Sciatic nerve (tissue), 2 donors: ENCODE results near the gene MSI1. TPM values are rescaled to one million over a fixed set of nuclear protein-coding genes. Genes with fewer than 3 reads are reported as not detected.
"Not testable (repeated sequence)": the region's sequence is repeated elsewhere in the genome, so short reads cannot be mapped to it uniquely, and the experiment has no call there.

Source experiments
- ATAC-seq: fragments of 200-7000 bp; cut with Tn5 transposase; one replicate; pipeline ENCODE4 v1.9.1; 2020; ENCODE audit warnings: mild to moderate bottlenecking, moderate library complexity
- DNase-seq: peaks from one replicate; pipeline ENCODE4 v3.0.0-alpha.2; 2020; ENCODE audit warnings: low spot score
- intact Hi-C: fragments of 100-400 bp; cut with DNase I; formaldehyde crosslinking; loops from one replicate; pipeline ENCODE4 v1.14.2; 2022
- total RNA-seq: library from RNA; stranded (reverse); fragmentation: NEBNext Ultra II Directional; extraction: Animal tissue kit (Norgen Biotek cat#: 25700); gene quantifications from one replicate; pipeline ENCODE4 v1.2.1, GENCODE V29; 2021
- donor health status: DM: no; HTN: no; CAD: no.
- donor health status: DM: no; HTN: no; CAD: no.

The MSI1 gene
- total RNA-seq, 1 donor from 2014 or later, result 2.2 TPM

- DNase-seq, result peak; percentile 82
- intact Hi-C loops, result no loop called here
- ATAC-seq, result peak; percentile 86
These were observed 7.3 kb downstream of the MSI1 start for GRCh38 chr12:120361506-120362208.

- intact Hi-C loops, result loop anchor here (5.0 kb wide), 1 partner anchor 73 kb away; no protein-coding TSS in a partner anchor
- DNase-seq (no peak), ATAC-seq (no peak)
These were observed 9.8 kb downstream of the MSI1 start for GRCh38 chr12:120359128-120359527.

- ATAC-seq, result no peak
- DNase-seq, result no peak
- intact Hi-C loops, result loop anchor here (5.0 kb wide), 1 partner anchor 74 kb away; no protein-coding TSS in a partner anchor
These were observed 10.4 kb downstream of the MSI1 start for GRCh38 chr12:120358412-120359100.

GRCh38 chr12:120357104-120357503 lies 11.9 kb downstream of the MSI1 start:
- intact Hi-C loops, result loop anchor here (5.0 kb wide), 1 partner anchor 75 kb away; no protein-coding TSS in a partner anchor
- DNase-seq (no peak), ATAC-seq (no peak)

GRCh38 chr12:120356567-120357030 lies 12.4 kb downstream of the MSI1 start:
- DNase-seq (peak; percentile 87), ATAC-seq (peak; percentile 88)
- intact Hi-C loops, result loop anchor here (5.0 kb wide), 1 partner anchor 76 kb away; no protein-coding TSS in a partner anchor

- ATAC-seq, result no peak
- DNase-seq, result no peak
- intact Hi-C loops, result no loop called here
These were observed 15.2 kb downstream of the MSI1 start for GRCh38 chr12:120353556-120354317.

- intact Hi-C loops, result no loop called here
- no peak for DNase-seq
- no peak for ATAC-seq
These were observed 15.8 kb downstream of the MSI1 start for GRCh38 chr12:120353136-120353535.

GRCh38 chr12:120352117-120352516 lies 16.8 kb downstream of the MSI1 start:
- ATAC-seq, result no peak
- intact Hi-C loops, result no loop called here
- no peak for DNase-seq

- DNase-seq (no peak), ATAC-seq (peak; percentile 42)
- intact Hi-C loops, result no loop called here
These were observed 18.2 kb downstream of the MSI1 start for GRCh38 chr12:120350576-120351350.

GRCh38 chr12:120347766-120348165 lies 21.2 kb downstream of the MSI1 start:
- ATAC-seq, result no peak
- no peak for DNase-seq
- intact Hi-C loops, result no loop called here

- DNase-seq (no peak), ATAC-seq (no peak)
- intact Hi-C loops, result no loop called here
These were observed 22.3 kb downstream of the MSI1 start for GRCh38 chr12:120346681-120347080.

- intact Hi-C loops, result no loop called here
- ATAC-seq (no peak), DNase-seq (no peak)
These were observed 22.9 kb downstream of the MSI1 start for GRCh38 chr12:120346031-120346430.

- intact Hi-C loops, result no loop called here
- ATAC-seq, result no peak
- DNase-seq, result no peak
These were observed 25.3 kb downstream of the MSI1 start for GRCh38 chr12:120343692-120344091.

GRCh38 chr12:120343039-120343537 lies 25.9 kb downstream of the MSI1 start:
- DNase-seq (no peak), ATAC-seq (no peak)
- intact Hi-C loops, result no loop called here

- peak; percentile 68 for ATAC-seq
These were observed 26.6 kb downstream of the MSI1 start for GRCh38 chr12:120342175-120343038.

GRCh38 chr12:120339256-120339655 lies 29.7 kb downstream of the MSI1 start:
- intact Hi-C loops, result no loop called here
- ATAC-seq (no peak), DNase-seq (no peak)

More at GRCh38 chr12:120342175-120343038, 26.6 kb downstream of the MSI1 start:
- intact Hi-C loops, result no loop called here
- no peak for DNase-seq

GRCh38 chr12:120337730-120338129 lies 31.2 kb downstream of the MSI1 start:
- DNase-seq (no peak), ATAC-seq (no peak)
- intact Hi-C loops, result no loop called here

- ATAC-seq, DNase-seq, intact Hi-C loops: not testable (repeated sequence)
These were observed 32.6 kb downstream of the MSI1 start for GRCh38 chr12:120336392-120336791.
